ENCODE results near the gene PSD2.

DNA sequence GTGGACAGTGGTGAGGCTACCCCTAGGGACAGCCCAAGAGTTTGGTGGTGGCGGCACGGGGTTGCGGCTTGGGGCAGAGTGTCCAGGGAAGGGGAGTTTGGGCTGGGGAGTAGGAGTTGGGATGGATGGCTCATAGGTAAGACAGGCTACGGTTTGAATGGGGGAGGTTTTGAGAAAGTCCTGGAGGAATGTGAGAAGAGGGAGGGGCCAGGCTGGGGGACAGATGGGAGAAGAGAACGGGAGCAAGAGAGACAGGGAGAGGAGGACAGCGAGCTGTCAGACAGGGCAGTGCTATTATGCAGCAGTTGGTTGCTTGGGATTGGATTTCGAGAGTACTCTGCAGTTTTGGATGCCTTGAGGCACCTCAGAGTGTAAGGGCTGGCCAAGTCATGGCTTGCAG is 24.5 kb downstream of the PSD2 start:
- no peak for TF ChIP-seq EZH2 (IDR thresholded peaks at IDR 0.05)
- TF ChIP-seq POLR2AphosphoS5 (IDR thresholded peaks at IDR 0.05; ENCODE audit: borderline replicate concordance, low read depth, low read length) = no peak

Measured in SK-N-MC (cell line).